Glutamatergic neuron (in vitro differentiated cells): Measurements from ENCODE around the gene SPOCK1. TPM values are rescaled to one million over a fixed set of nuclear protein-coding genes. Genes with fewer than 3 reads are reported as not detected.
A peak's percentile ranks its signal among the peaks of the same experiment; 100 is the strongest.

ENCODE experiments used
- DNase-seq: peaks from one replicate; pipeline ENCODE4 v3.0.0; 2022
- H3K27ac Mint-ChIP-seq: one replicate; pipeline ENCODE4 v1.8.0; 2020; ENCODE audit warnings: mild to moderate bottlenecking, mixed read lengths, inconsistent platforms; ENCODE audit not compliant: unreplicated experiment
- H3K27me3 Mint-ChIP-seq: one replicate; pipeline ENCODE4 v1.8.0; 2020; ENCODE audit warnings: mild to moderate bottlenecking, moderate library complexity, mixed read lengths, inconsistent platforms; ENCODE audit not compliant: unreplicated experiment
- H3K36me3 Mint-ChIP-seq: one replicate; pipeline ENCODE4 v1.8.0; 2020; ENCODE audit warnings: mild to moderate bottlenecking, mixed read lengths, inconsistent platforms; ENCODE audit not compliant: unreplicated experiment
- H3K4me1 Mint-ChIP-seq: one replicate; pipeline ENCODE4 v1.8.0; 2020; ENCODE audit warnings: mild to moderate bottlenecking, low read depth, mixed read lengths, inconsistent platforms; ENCODE audit not compliant: unreplicated experiment
- H3K4me3 Mint-ChIP-seq: one replicate; pipeline ENCODE4 v1.8.0; 2020; ENCODE audit warnings: mild to moderate bottlenecking, mixed read lengths, inconsistent platforms; ENCODE audit not compliant: unreplicated experiment
- H3K9me3 Mint-ChIP-seq: one replicate; pipeline ENCODE4 v1.8.0; 2020; ENCODE audit warnings: mild to moderate bottlenecking, moderate library complexity, mixed read lengths, inconsistent platforms; ENCODE audit not compliant: unreplicated experiment
- total RNA-seq: library from RNA; stranded (reverse); fragmentation: NEBNext Ultra II Directional; extraction: Animal tissue kit (Norgen Biotek cat#: 25700); gene quantifications from one replicate; pipeline ENCODE4 v1.2.1, GENCODE V29; 2021; ENCODE audit not compliant: unreplicated experiment
- TF ChIP-seq, protein P1 (sequence below): fragments of 200-600 bp; sonication (generic); IDR thresholded peaks from one replicate; pipeline ENCODE4 v1.5.0; 2021; ENCODE audit not compliant: partially characterized antibody, unreplicated experiment

Gene SPOCK1
- total RNA-seq, 1 donor from 2014 or later: 25.4 TPM

DNA sequence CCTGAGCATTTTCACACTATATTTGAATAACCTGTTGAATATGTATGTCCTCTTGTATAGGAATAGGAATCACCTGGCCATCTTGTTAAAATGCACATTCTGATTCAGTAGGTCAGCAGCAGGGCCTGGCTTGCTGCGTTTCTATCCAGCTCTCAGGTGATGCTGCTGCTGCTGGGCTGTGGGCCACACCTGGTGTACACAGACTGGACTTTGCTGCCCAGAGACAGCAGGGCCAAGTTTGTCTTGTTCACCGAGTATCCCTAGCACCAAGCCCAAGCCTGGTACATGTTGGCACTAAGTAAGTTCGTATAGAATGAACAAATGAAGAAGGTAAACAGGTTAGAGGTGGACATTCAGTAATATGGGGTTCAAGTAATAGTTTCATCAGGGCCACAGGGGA is 151.3 kb downstream of the SPOCK1 start:
- no peak for DNase-seq
- Mint-ChIP-seq H3K4me1 (peaks cover 3% of the 10 kb centered on the region), H3K9me3 (peaks cover 3% of the 10 kb centered on the region), H3K27ac (no peak overlapping the region), H3K36me3 (no peaks in the 10 kb centered on the region), H3K27me3 (no peaks in the 10 kb centered on the region), H3K4me3 (no peak overlapping the region)
- TF ChIP-seq, protein P1, sequence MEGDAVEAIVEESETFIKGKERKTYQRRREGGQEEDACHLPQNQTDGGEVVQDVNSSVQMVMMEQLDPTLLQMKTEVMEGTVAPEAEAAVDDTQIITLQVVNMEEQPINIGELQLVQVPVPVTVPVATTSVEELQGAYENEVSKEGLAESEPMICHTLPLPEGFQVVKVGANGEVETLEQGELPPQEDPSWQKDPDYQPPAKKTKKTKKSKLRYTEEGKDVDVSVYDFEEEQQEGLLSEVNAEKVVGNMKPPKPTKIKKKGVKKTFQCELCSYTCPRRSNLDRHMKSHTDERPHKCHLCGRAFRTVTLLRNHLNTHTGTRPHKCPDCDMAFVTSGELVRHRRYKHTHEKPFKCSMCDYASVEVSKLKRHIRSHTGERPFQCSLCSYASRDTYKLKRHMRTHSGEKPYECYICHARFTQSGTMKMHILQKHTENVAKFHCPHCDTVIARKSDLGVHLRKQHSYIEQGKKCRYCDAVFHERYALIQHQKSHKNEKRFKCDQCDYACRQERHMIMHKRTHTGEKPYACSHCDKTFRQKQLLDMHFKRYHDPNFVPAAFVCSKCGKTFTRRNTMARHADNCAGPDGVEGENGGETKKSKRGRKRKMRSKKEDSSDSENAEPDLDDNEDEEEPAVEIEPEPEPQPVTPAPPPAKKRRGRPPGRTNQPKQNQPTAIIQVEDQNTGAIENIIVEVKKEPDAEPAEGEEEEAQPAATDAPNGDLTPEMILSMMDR: no peak

DNA sequence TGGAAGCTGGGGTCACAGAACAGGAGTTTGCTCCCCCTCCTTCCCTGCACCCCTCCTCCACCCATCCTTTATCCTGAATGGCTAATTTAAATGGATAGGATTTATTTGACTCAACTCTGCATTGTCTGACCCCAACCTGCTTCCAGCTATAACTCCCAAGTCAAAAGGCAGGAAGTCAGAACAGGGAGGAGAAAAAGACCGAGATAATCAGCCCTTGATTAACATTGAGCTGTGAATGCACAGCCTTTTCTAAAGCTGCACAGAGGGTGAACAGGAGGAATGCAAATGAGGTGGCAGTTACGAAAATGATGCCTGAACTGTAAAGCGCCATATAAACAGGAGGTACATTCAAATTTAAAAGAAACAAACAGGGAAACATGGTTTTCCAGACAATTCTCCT is 152.8 kb downstream of the SPOCK1 start:
- no peak overlapping the region for H3K4me3 Mint-ChIP-seq
- H3K9me3 Mint-ChIP-seq: peaks cover 3% of the 10 kb centered on the region
- H3K4me1 Mint-ChIP-seq: peaks cover 3% of the 10 kb centered on the region
- no peak overlapping the region for H3K27ac Mint-ChIP-seq
- H3K36me3 Mint-ChIP-seq: no peaks in the 10 kb centered on the region
- no peaks in the 10 kb centered on the region for H3K27me3 Mint-ChIP-seq
- TF ChIP-seq, protein P1: no peak
- DNase-seq: no peak

DNA sequence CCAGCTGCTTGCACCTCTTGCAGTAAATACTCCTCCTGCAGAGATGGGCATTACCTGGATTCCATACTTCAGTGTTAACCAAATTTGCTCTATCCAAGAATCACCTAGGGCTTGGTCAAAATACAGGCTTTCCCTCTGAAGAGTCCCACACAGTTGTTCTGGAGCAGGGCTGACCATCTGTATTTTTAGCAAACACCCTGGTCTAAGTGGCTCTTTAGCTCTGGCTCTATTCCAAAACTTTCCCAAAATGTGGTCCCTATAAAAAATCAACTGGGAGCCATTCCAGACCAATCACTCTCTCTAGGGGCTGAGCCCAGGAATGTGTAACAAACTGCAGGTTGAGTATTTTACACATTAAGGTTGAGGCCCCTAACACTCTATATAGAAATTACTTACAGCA is 153.7 kb downstream of the SPOCK1 start:
- Mint-ChIP-seq H3K36me3 (no peaks in the 10 kb centered on the region), H3K4me3 (no peak overlapping the region), H3K9me3 (peaks cover 3% of the 10 kb centered on the region), H3K4me1 (peaks cover 3% of the 10 kb centered on the region), H3K27me3 (no peaks in the 10 kb centered on the region), H3K27ac (no peak overlapping the region)
- DNase-seq: no peak
- TF ChIP-seq, protein P1: no peak

DNA sequence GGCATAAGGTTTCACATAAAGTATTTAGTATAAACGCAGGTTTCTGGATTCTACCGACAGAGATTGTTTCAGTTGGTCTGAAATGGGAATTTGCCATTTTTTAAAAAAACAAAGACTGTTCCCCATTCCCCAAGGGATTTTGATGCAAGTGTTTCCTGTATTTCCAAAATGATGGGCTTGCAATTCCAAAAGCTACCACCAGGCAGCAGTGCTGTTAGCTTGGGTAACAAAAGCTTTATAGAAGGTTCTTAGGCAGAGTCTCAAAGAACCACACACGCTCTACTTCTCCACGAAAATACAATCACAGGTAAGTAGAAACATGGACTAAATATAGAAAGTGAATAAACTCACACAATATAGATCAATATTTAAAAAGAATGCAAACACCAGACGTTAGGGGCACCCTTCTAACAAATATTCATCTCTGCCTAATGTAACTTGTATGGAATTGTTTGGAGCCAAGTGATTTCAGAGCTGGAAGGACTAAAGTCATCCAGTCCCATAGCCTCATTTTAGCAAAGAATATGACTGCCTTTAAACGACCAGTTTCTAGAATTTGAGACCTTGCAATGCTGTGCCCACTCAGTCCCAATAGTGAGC is 154.3 kb downstream of the SPOCK1 start:
- Mint-ChIP-seq H3K27ac (no peak overlapping the region), H3K4me3 (no peak overlapping the region), H3K4me1 (peaks cover 3% of the 10 kb centered on the region), H3K36me3 (no peaks in the 10 kb centered on the region), H3K27me3 (no peaks in the 10 kb centered on the region), H3K9me3 (peaks cover 2% of the 10 kb centered on the region)
- peak; percentile 62 for DNase-seq
- TF ChIP-seq, protein P1: peak; percentile 94

DNA sequence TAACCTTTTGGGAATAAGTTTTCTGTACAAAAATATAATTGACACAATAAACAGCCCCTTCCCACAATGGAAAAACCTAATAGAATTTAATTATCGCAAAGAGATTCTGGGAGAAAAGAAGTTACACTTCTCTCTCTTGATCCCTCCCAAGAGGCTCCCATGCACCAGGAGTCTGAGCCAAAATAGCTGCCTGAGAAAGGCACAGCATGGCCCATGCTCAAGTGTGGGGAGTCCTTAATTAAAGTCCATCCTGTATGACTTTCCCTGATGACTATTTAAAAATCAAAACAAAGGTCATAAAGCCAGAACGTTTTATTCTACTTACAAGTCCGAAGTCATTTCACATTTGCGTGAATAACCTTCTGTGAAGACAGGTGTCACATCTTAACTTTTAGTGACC is 155.1 kb downstream of the SPOCK1 start:
- Mint-ChIP-seq H3K4me1 (peaks cover 3% of the 10 kb centered on the region), H3K27ac (no peak overlapping the region), H3K4me3 (no peak overlapping the region), H3K27me3 (no peaks in the 10 kb centered on the region), H3K36me3 (no peaks in the 10 kb centered on the region), H3K9me3 (peaks cover 2% of the 10 kb centered on the region)
- DNase-seq: no peak
- TF ChIP-seq, protein P1: no peak
